Omental fat pad (tissue), 4 donors: ENCODE results near the gene GPHN. TPM values are rescaled to one million over a fixed set of nuclear protein-coding genes. Genes with fewer than 3 reads are reported as not detected.
"Not testable (repeated sequence)": the region's sequence is repeated elsewhere in the genome, so short reads cannot be mapped to it uniquely, and the experiment has no call there.

Experiments used
- ATAC-seq: fragments of 150-250 bp; one replicate; pipeline ENCODE4 v1.9.1; 2016; ENCODE audit warnings: mild to moderate bottlenecking, moderate library complexity; ENCODE audit not compliant: low FRiP score
- DNase-seq: peaks from one replicate; pipeline ENCODE4 v3.0.0-alpha.2; 2019; ENCODE audit warnings: low spot score
- total RNA-seq, 4 donors: library from RNA; depleted of rRNA; stranded (reverse); fragments of >200 nt; gene quantifications; one replicate each; pipeline ENCODE4 v1.1.0, GENCODE V29; 2016
- TF ChIP-seq, protein P1 (sequence below), 3 donors: fragments of 450-650 bp; IDR thresholded peaks; one replicate each; pipeline ENCODE4 v1.5.1; 2016 to 2017; ENCODE audit warnings: antibody characterized with exemption in 3 of 3, mild to moderate bottlenecking in 3 of 3, moderate library complexity in 2 of 3

The GPHN gene
- total RNA-seq, 4 donors from 2014 or later: 8.0 to 27.6 (median 18.7) TPM

DNA sequence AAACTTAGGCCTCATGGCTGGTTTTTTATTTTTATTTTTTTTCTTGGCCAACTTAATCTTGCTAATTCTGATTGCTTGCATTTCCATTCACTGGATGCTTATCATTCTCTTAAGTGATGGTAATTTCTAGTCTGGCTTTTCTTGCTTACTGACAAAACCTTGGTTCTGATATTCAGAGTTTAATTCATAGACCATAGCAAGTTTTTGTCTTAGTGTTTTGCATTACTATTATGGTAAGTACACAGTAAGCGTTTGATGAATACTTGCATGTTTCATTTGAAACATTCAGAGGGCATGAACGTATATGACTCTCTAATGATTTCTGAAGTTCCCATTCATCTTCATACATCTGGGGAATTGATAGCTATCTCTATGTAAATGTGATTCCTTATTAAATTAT is 55.8 kb downstream of the GPHN start:
- ATAC-seq (no peak), DNase-seq (no peak)
- TF ChIP-seq, protein P1, sequence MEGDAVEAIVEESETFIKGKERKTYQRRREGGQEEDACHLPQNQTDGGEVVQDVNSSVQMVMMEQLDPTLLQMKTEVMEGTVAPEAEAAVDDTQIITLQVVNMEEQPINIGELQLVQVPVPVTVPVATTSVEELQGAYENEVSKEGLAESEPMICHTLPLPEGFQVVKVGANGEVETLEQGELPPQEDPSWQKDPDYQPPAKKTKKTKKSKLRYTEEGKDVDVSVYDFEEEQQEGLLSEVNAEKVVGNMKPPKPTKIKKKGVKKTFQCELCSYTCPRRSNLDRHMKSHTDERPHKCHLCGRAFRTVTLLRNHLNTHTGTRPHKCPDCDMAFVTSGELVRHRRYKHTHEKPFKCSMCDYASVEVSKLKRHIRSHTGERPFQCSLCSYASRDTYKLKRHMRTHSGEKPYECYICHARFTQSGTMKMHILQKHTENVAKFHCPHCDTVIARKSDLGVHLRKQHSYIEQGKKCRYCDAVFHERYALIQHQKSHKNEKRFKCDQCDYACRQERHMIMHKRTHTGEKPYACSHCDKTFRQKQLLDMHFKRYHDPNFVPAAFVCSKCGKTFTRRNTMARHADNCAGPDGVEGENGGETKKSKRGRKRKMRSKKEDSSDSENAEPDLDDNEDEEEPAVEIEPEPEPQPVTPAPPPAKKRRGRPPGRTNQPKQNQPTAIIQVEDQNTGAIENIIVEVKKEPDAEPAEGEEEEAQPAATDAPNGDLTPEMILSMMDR (IDR thresholded peaks at IDR 0.05): no peak

DNA sequence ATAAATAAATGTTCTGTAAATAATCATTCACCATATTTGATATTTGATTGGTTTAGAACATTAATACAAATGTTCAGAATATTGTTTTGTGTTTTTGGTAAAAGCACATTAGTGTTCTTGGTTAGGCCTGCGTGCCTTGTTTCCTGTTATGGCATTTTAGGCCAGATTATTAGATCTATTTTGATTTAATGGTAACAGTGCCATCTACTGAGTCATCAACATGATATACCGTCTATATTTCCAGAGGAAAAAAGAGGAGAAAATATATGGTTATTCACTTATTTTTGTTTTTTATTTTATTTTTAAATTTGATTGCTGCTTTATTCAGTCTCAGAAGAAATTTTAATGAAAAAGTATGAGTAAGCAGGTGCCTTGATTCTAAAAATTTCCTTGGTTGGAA is 60.3 kb downstream of the GPHN start:
- no peak for DNase-seq
- no peak for ATAC-seq
- TF ChIP-seq, protein P1 (IDR thresholded peaks at IDR 0.05): no peak

DNA sequence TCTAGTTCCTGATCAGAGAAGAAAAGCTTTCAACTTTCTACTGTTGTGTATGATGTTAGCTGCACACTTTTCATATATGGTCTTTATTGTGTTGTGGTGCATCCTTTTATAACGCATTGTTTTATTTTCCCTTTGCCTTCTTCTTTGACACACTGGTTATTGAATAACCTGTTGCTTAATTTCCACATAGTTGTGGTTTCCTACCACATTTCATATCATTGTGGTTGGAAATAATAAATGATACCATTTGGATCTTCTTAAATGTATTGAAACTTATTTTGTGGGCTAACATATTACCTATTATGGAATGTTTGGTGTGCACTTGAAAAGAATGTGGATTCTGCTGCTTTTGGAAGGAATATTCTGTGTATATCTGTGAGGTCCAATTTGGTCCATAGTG is 64.9 kb downstream of the GPHN start:
- TF ChIP-seq, protein P1 (IDR thresholded peaks at IDR 0.05): no peak
- ATAC-seq (no peak), DNase-seq (no peak)

DNA sequence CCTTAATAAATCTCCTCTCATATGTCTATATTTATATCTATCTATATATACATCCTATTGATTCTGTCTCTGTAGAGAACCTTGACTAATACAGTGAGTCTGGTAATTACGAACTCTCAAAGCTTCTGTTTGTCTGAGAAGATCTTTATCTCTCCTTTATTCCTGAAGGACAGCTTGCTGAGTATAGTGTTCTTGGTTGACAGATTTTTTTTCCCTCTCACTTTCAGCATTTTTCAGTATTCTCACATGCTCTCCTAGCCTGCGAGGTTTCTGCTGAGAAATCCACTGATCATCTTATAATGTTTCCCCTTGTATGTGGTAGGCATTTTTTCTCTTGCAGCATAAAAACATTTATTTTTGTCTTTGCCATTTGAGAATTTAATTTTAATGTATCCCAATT is 67.1 kb downstream of the GPHN start:
- no peak for ATAC-seq
- TF ChIP-seq, protein P1 (IDR thresholded peaks at IDR 0.05): no peak

DNA sequence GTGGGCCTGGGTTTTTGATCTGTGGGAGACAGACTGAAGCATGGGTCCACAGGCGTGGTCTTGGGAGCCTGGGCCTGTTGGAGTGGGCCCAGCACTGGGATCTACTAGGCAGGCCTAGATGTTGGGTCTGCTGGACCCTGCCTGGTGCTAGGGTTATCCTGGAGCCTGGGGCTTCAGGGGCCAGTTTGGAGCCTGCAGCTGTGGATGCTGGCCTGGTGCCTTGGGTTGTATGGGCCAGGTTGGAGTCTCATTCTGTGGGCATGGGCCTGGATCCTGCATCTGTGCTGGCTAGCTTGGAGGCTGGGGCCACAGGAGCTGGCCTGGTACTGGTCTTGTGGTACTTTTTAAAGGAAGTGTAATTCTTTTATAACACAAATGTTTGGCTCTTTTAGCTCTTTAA is 68.0 kb downstream of the GPHN start:
- ATAC-seq (no peak), DNase-seq (no peak)

More for the DNA sequence above, 67.1 kb downstream of the GPHN start:
- no peak for DNase-seq

DNA sequence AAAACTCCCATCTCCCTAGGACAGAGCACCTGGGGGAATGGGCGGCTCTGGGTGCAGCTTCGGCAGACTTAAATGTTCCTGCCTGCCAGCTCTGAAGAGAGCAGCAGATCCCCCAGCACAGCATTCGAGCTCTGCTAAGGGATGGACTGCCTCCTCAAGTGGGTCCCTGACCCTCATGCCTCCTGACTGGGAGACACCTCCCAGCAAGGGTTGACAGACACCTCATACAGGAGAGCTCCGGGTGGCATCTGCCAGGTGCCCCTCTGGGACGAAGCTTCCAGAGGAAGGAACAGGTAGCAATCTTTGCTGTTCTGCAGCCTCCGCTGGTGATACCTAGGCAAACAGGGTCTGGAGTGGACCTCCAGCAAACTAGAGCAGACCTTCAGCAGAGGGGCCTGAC is 79.8 kb downstream of the GPHN start:
- not testable (repeated sequence) for DNase-seq, ATAC-seq

More for the DNA sequence above, 68.0 kb downstream of the GPHN start:
- TF ChIP-seq, protein P1 (IDR thresholded peaks at IDR 0.05): no peak

DNA sequence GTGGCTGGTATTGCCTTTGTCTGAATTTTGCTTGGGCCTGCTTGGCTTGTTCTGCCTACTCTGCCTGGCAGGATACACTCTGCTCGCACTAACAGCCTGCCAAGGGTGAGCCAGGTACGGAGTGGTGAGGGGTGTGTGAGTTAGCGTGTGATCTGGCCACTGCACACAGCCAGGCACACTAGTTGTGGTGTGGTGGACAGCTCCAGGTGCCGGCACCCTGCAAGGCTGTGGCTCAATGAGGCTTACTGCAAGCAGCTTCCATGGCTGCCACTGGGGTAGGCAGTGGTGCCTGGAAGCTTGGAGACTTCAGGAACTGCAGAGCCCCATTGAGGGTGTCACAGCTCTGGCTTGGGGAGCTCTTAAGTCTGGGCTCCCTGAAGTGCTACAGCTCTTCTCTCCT is 87.4 kb downstream of the GPHN start:
- ATAC-seq (no peak), DNase-seq (no peak)
- TF ChIP-seq, protein P1 (IDR thresholded peaks at IDR 0.05): no peak
